Right lung (tissue), 5 donors: ENCODE results near the gene SRPRA. TPM values are rescaled to one million over a fixed set of nuclear protein-coding genes. Genes with fewer than 3 reads are reported as not detected.
"Not testable (repeated sequence)": the region's sequence is repeated elsewhere in the genome, so short reads cannot be mapped to it uniquely, and the experiment has no call there.

Source experiments
- DNase-seq, 2 donors: peaks; one replicate each; pipeline ENCODE4 v3.0.0-alpha.2; 2013
- polyA plus RNA-seq, 5 donors: library from polyadenylated mRNA; unstranded; fragments of 120-200 nt; gene quantifications; one replicate each; pipeline versions ENCODE4 v1.2.1 to v1.2.3, GENCODE V29; 2013; ENCODE audit warnings: inconsistent platforms in 1 of 5, low replicate concordance in 1 of 5; ENCODE audit not compliant: insufficient read length in 5 of 5, insufficient read depth in 1 of 5

The SRPRA gene
- polyA plus RNA-seq, 5 donors, result 62.3 to 82.6 (median 68.0) TPM

DNA sequence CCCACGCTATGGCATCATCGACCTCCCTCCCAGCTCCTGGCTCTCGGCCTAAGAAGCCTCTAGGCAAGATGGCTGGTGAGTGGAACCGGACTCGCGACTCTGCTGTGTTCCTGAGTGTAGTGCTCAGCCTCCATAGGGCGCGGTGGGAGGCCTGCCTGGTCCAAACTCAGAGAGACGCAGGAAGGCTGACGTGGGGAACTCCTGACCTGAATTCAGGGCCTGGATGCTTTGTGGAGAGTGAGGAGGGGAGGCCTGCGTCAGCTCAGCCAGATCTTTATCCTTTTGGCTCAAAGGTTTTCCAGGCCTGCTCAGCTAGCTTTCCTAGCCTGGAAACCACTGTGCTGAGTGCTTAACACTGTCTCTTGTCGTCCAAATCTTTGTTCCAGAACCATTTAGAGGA is 22.2 kb upstream of the SRPRA start:
- DNase-seq, result no peak

DNA sequence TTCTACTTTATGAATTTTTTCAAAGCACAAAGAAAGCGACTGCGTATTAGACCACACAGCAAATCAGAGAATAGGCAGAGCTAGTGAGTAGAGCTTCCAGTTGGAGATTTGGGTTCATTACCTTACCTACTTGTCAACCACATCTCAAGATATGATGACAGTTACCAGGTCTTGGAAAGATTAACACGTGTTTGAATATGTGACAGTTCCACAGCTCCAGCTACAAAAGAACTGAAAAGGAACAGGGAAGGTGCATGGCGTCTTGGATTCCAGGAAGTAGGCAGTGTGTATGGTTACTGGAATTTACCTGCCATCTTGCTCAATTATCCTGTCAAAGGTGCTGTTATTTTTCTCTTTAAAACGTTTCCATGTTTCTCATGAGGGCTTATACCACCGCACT is 19.5 kb upstream of the SRPRA start:
- DNase-seq, result no peak

GRCh38 chr11:126284829-126285228 is 16.1 kb upstream of the SRPRA start:
- DNase-seq, result no peak

DNA sequence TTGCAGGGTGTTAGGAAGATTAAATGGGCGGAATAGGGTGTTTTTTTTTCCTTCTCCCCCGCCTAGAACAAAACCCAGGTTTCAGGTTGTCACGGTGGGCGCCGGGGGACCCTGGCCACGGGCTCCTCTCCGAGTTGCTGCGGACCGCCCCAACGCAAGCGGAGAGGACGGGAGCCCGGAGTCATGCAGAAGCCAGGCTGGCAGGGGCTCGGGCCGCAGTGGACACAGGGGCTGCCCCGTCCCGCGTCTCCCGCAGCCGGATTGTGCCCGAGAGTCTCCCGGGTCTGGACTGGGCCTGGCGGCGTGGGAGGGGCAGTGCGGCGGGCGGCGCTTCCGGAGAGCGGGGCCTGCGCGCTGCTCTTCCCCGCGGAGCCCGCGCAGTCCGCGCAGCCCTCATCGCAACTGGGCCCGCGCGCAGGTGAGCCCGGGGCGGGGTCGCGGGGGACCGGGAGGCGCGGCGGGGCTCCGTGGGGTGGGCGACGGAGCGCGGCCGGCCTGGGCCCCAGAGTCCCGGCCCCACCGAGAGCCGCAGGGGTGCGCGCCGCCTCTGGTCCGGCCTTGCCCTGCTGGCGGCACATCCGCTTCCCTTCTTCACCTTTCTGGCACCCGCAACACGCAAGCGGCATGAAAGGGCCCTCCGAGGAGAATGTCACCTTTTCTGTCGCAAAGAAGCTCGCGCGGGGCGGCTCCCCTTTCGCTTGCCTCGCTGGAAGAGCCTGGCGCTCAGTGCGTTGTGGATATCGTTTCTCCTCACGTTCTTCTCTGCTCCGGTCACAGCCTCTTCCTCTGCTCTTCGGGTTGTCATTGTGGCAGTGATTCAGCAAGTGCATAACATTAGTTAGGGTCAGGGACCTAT is 14.3 kb upstream of the SRPRA start, which contains the start of gene TIRAP:
Gene TIRAP, plus strand, starts transcription at position 358 of the 856 bp plus-strand sequence. CDS start 7,802 bp downstream, outside the sequence.
- DNase-seq, result peak; percentile 54 to 66

DNA sequence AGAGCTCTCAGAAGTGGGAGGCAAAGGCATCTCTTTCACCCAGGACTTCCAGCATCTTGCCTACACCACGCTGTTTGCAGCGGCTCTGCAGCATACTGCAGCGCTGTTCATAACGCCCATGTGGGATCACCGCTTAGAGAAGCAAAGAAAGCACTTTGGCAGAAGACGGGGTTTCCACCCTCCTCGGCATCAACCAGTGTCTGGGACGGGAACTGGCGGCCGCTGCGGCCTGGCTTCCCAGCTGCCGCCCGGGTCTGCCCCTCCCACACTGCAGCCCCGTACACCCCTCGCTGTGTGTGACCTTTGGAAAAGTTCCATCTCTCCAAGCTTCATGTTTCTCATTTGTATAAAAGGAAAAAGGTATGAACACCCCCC is 13.7 kb upstream of the SRPRA start:
- DNase-seq, result peak in 1 of 2 donors; percentile 57

- no peak for DNase-seq
These were observed 13.0 kb upstream of the SRPRA start for GRCh38 chr11:126281666-126282175.

DNA sequence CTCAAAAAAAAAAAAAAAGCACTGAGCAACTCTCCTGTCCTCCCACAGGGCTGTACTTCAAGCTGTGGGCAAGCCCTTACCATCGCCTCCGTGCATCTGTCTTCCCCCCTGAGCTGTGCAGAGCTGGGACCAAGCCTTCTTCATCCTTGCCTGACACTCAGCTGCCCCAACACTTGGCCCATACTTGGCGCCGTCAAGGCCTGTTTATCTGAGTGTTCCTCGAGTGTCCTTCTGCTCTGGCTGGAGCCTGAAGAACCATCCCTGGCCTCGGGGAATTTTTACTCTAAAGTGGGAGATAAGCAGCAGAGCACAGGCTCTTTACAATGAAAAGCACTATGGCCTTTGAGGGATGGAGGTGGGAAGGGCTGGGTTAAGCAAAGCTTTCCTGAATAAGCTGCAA is 12.6 kb upstream of the SRPRA start:
- DNase-seq, result no peak

- DNase-seq, result no peak
These were observed 11.9 kb upstream of the SRPRA start for GRCh38 chr11:126280595-126280994.

DNA sequence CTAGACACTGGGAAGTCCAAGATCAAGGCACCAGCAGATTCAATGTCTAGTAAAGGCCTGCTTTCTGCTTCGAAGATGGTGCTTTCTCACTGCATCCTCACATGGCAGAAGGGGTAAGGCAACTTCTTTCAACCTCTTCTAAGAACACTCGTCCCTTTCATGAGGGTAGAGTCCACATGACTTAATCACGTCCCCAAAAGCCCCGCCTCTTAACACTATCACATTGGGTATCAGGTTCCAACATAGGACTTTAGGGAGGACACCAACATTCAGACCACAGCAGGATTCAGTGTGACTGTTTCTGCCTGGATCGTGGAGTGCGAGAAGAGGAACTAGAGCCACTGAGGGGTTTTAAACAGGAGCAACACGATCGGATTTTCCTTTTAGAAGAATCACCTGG is 10.5 kb upstream of the SRPRA start:
- no peak for DNase-seq

DNA sequence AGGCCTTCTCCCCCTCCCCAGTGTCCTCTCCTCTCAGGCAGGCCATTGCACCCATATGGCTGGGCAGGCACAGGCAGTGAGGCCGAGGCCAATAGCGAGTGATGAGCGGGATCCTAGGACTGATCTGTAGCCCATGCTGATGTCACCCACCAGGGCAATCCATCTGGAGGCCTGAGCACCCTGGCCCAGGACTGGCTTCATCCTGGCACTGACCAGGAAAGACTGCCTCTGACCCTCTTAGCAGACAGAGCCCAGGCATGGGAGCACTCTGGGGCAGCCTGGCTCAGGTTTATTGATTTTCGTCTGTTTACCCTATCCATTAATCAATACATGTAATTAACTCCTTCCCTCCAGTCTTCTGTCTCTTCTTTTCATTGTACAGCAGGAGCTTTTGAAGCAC is 9.1 kb upstream of the SRPRA start:
- DNase-seq, result no peak

GRCh38 chr11:126277322-126277721 is 8.6 kb upstream of the SRPRA start:
- no peak for DNase-seq

GRCh38 chr11:126268361-126268707 is 361 bp downstream of the SRPRA start:
- DNase-seq, result no peak

GRCh38 chr11:126267650-126268049 is 1.0 kb downstream of the SRPRA start:
- DNase-seq, result no peak

DNA sequence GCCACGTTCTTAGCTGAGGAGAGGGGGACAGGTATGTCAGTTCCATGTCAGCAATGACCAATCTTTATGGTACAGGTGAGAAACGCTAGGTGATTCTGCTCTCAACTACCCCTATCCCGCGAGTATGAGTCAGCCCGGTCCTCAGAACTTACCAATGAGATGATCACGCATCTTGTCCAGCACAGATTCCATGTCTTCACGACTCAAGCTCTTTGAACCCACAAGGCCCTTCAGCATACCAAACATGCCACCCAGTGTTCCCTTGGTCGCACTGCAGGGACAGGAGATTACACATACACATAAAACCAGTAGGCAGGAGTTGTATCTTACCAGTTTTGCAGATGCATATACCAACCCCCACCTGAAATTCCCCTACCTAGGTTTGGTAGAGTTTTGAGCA is 2.9 kb downstream of the SRPRA start:
- no peak for DNase-seq

- no peak for DNase-seq
These were observed 5.2 kb downstream of the SRPRA start for GRCh38 chr11:126263489-126263888.

DNA sequence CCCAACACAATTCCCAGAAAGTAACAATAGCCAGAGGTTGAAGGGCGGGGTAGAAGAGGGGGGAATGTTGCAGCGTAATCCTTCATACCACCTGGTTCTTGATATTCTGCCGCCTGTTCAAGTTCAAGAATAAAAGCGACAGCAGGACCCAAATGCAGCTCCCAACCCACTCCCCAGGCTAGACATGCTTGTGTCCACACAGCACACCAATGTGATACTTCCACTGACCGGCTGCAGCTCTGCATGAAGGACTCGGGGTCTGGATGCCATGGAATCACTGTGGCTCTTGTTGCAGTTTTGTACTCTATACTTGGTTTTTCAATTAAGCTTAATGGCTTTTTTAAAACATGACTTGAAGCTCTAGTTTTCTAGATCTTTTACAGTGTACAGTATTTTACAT is 6.5 kb downstream of the SRPRA start:
- no peak for DNase-seq

- no peak for DNase-seq
These were observed 10.9 kb downstream of the SRPRA start for GRCh38 chr11:126257764-126258163.

DNA sequence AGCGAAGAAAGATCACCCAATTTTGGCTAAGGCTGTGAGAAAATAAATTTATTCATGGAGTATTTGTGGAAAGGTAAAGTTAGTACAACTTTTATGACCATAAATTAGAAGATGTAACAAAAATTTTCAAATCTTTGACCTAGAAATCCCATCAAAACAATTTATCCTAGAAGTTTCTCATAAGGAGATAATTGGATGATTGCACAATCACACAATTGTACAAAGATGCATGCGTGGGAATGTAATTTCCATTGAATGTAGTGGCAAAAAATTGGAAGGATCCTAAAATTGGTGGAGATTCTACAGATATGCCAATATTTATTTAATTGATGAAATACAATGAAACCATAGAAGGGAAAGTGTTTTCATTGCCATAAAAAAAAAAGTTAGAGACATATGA is 11.6 kb downstream of the SRPRA start:
- DNase-seq, result no peak

- DNase-seq, result no peak
These were observed 12.5 kb downstream of the SRPRA start for GRCh38 chr11:126256216-126256615.

- DNase-seq, result not testable (repeated sequence)
These were observed 13.2 kb downstream of the SRPRA start for GRCh38 chr11:126255507-126255906.

GRCh38 chr11:126254819-126255218 is 13.9 kb downstream of the SRPRA start:
- DNase-seq, result no peak

DNA sequence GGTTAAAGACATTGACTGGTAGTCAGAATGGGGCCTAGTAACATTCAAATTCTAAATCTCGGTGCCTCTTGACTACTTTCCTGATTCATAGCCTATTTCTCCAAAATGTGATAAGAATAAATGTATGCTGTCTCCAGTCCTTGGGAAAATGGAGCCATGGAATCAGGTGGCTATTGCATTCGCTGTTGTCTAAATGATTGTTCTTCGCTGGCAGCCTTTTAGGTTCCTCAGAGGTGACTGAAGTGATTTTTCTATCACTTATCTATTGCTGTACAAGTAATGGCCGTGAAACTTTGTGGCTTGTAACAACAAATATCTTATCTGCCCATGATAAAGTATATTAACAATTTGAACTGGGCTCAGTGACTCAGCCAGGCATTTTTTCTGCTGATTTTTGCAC is 15.4 kb downstream of the SRPRA start:
- no peak for DNase-seq

DNA sequence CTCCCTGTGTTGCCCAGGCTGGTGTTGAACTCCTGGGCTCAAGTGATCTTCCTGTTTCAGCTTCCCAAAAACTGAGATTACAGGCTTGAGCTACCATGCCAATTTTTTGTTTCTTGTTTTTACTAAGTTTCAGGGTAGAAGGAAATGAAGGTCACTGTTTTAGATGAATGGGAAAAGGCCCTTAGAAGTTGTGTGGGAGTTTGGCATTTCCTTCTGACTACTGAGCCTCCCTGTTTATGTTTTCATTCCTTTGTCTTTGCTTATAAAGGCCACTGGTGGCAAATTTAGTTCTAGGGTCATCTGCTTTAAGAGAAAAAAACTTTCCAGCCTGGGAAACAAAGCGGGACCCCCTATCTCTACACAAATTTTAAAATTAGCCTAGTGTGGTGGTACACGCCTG is 22.1 kb downstream of the SRPRA start:
- DNase-seq, result no peak

- no peak for DNase-seq
These were observed 35.3 kb downstream of the SRPRA start for GRCh38 chr11:126233391-126233790.
